Glutamatergic neuron (in vitro differentiated cells): ENCODE measurements around the gene MARCHF10. TPM values are rescaled to one million over a fixed set of nuclear protein-coding genes. Genes with fewer than 3 reads are reported as not detected.

ENCODE experiments used
- DNase-seq: peaks from one replicate; pipeline ENCODE4 v3.0.0; 2022
- H3K27ac Mint-ChIP-seq: one replicate; pipeline ENCODE4 v1.8.0; 2020; ENCODE audit warnings: mild to moderate bottlenecking, mixed read lengths, inconsistent platforms; ENCODE audit not compliant: unreplicated experiment
- H3K27me3 Mint-ChIP-seq: one replicate; pipeline ENCODE4 v1.8.0; 2020; ENCODE audit warnings: mild to moderate bottlenecking, moderate library complexity, mixed read lengths, inconsistent platforms; ENCODE audit not compliant: unreplicated experiment
- H3K36me3 Mint-ChIP-seq: one replicate; pipeline ENCODE4 v1.8.0; 2020; ENCODE audit warnings: mild to moderate bottlenecking, mixed read lengths, inconsistent platforms; ENCODE audit not compliant: unreplicated experiment
- H3K4me1 Mint-ChIP-seq: one replicate; pipeline ENCODE4 v1.8.0; 2020; ENCODE audit warnings: mild to moderate bottlenecking, low read depth, mixed read lengths, inconsistent platforms; ENCODE audit not compliant: unreplicated experiment
- H3K4me3 Mint-ChIP-seq: one replicate; pipeline ENCODE4 v1.8.0; 2020; ENCODE audit warnings: mild to moderate bottlenecking, mixed read lengths, inconsistent platforms; ENCODE audit not compliant: unreplicated experiment
- H3K9me3 Mint-ChIP-seq: one replicate; pipeline ENCODE4 v1.8.0; 2020; ENCODE audit warnings: mild to moderate bottlenecking, moderate library complexity, mixed read lengths, inconsistent platforms; ENCODE audit not compliant: unreplicated experiment
- total RNA-seq: library from RNA; stranded (reverse); fragmentation: NEBNext Ultra II Directional; extraction: Animal tissue kit (Norgen Biotek cat#: 25700); gene quantifications from one replicate; pipeline ENCODE4 v1.2.1, GENCODE V29; 2021; ENCODE audit not compliant: unreplicated experiment
- TF ChIP-seq, protein P1 (sequence below): fragments of 200-600 bp; sonication (generic); IDR thresholded peaks from one replicate; pipeline ENCODE4 v1.5.0; 2021; ENCODE audit not compliant: partially characterized antibody, unreplicated experiment

MARCHF10 gene
- total RNA-seq, 1 donor from 2014 or later: not detected

DNA sequence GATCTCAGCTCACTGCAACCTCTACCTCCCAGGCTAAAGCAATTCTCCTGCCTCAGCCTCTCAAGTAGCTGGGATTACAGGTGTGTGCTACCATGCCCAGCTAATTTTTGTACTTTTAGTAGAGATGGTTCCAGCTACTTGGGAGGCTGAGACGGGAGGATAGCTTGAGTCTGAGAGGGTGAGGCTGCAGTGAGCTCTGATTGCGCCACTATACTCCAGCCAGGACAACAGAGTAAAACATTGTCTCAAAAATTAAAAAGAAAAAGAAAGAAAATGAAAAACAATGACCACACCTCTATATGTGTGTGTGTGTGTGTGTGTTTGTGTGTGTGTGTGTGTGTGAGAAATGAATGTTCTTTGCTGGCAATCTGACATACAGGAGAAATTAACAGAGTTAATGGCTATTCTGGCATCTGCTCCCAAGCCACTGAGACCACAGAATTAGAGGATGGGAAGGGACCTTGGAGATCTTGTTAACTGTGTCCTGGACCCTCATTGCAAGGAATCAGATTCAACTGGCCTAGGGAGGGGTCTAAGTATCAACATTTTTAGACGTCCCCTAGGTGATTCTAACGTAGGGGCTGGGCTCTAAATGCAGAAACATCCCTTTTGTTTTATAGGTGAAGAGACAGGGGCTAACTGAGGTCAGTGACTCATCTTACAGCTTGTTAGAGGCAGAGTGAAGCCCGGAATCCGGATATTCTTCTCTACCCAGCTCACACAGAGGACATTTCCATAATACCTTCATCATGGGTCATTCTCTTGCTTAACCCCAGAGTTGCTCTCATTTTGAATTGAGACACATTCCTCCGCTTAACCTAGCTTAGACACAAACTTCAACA is 16.4 kb upstream of the MARCHF10 start:
- TF ChIP-seq, protein P1, sequence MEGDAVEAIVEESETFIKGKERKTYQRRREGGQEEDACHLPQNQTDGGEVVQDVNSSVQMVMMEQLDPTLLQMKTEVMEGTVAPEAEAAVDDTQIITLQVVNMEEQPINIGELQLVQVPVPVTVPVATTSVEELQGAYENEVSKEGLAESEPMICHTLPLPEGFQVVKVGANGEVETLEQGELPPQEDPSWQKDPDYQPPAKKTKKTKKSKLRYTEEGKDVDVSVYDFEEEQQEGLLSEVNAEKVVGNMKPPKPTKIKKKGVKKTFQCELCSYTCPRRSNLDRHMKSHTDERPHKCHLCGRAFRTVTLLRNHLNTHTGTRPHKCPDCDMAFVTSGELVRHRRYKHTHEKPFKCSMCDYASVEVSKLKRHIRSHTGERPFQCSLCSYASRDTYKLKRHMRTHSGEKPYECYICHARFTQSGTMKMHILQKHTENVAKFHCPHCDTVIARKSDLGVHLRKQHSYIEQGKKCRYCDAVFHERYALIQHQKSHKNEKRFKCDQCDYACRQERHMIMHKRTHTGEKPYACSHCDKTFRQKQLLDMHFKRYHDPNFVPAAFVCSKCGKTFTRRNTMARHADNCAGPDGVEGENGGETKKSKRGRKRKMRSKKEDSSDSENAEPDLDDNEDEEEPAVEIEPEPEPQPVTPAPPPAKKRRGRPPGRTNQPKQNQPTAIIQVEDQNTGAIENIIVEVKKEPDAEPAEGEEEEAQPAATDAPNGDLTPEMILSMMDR: no peak
- Mint-ChIP-seq H3K9me3 (no peaks in the 10 kb centered on the region), H3K36me3 (no peaks in the 10 kb centered on the region), H3K4me3 (no peak overlapping the region), H3K27ac (no peak overlapping the region), H3K4me1 (peaks cover 10% of the 10 kb centered on the region), H3K27me3 (peaks cover 7% of the 10 kb centered on the region)
- DNase-seq: no peak

DNA sequence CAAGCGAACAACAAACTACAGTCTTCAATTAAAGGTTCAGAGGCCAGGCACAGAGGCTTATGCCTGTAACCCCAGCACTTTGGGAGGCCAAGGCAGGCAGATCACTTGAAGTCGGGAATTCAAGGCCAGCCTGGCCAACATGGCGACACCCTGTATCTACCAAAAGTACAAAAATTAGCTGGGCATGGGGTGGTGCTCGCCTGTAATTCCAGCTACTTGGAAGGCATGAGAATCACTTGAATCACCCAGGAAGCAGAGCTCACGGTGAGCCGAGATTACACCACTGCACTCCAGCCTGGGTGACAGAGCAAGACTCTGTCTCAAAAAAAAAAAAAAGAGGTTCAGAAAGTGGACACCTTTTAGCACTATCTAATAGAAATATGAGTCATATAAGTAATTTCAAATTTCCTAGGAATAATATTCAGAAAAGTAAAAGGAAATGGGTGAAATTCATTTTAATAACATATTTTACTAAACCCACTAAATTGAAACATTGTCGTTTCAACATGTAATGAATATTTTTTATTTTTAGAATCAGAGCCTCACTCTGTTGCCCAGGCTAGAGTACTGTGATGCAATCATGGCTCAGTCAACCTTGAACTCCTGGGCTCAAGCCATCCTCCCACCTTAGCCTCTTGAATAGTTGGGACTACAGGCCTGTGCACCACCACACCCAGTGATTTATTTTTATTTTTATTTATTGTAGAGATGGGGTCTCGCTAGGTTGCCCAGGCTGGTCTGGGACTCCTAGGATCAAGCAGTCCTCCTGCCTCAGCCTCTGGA is 15.2 kb upstream of the MARCHF10 start:
- Mint-ChIP-seq H3K27ac (no peak overlapping the region), H3K4me1 (peaks cover 12% of the 10 kb centered on the region), H3K27me3 (peaks cover 7% of the 10 kb centered on the region), H3K4me3 (no peak overlapping the region), H3K36me3 (no peaks in the 10 kb centered on the region), H3K9me3 (no peaks in the 10 kb centered on the region)
- TF ChIP-seq, protein P1: no peak
- no peak for DNase-seq

DNA sequence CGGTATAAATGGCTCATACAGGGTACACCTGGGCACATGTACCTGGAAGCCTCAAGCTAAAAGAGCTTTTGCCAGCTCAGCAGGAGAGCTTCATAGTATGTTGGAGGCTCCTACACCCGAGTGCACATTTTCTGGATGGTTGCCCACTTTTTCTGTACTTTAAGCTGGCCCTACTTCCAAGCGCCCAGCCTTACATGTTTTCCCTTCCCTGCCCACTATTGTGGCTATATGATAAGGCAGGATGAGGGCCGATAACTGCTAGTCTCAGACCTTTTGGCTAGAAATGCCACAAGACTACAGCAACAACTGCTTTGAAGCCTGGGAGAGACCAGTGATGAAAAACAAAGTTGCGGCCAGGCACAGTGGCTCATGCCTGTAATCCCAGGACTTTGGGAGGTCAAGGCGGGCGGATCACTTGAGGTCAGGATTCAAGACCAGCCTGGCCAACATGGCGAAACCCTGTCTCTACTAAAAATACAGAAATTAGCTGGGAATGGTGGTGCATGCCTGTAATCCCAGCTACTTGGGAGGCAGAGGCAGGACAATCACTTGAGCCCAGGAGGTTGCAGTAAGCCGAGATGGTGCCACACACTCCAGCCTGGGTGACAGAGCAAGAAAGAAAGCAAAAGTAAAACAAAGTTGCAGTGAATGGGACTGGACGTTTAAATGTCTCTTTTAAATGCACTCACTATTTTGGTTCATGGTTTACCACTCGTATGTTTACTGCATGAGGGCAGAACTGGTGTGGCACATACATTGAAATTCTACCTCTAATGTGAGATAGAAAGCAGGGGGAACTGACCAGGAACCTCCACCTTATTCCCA is 14.2 kb upstream of the MARCHF10 start:
- Mint-ChIP-seq H3K9me3 (no peaks in the 10 kb centered on the region), H3K27ac (no peak overlapping the region), H3K4me1 (peaks cover 12% of the 10 kb centered on the region), H3K27me3 (peaks cover 7% of the 10 kb centered on the region), H3K36me3 (no peaks in the 10 kb centered on the region), H3K4me3 (no peak overlapping the region)
- TF ChIP-seq, protein P1: no peak
- DNase-seq: no peak

DNA sequence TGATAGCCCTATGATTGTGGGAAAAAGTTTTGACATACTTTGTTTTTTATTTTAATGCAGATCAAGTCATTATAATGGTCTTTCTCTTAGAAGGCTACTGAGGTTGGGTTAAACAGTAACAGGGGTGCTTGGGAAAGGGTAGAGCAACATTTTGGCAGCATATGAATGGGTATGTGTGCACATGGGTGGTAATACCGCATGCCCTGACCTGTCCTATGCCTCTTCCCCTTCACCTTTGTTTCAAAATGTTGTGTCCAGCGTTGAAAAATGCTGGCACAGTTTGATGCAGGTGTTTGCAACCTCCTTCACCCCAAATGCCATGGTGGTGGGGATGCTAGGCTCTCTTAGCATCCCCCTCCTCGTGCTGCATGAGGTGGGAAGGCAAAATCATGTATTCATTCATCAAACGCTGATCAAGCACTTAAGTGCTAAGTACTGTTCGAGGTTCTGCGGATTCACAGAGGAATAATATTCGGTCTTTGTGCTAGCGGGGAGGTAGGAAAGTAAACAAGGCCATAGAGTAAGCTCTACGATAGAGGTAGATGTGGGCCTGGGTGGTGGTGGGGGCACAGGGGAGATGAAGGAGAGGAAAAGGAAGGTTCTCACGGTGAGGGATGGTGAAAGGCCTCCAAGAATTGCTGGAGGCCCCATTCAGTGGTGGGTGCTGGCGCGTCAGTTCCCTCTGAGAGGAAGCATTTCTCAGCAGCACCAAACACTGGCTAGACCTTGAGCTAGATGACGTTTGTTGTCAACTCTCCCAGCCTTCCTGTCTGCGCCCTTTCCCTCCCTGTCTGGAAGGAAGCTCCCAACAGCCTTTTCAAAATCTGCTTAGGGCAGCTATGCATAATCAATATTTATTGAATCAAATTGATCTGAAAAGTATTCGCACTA is 13.3 kb upstream of the MARCHF10 start:
- peaks cover 7% of the 10 kb centered on the region for H3K27me3 Mint-ChIP-seq
- no peaks in the 10 kb centered on the region for H3K9me3 Mint-ChIP-seq
- no peak for DNase-seq
- H3K4me1 Mint-ChIP-seq: peaks cover 12% of the 10 kb centered on the region
- no peak overlapping the region for H3K4me3 Mint-ChIP-seq
- H3K36me3 Mint-ChIP-seq: no peaks in the 10 kb centered on the region
- no peak overlapping the region for H3K27ac Mint-ChIP-seq
- TF ChIP-seq, protein P1: no peak
